ENCODE data around the gene EME1. TPM values are rescaled to one million over a fixed set of nuclear protein-coding genes. Genes with fewer than 3 reads are reported as not detected.

Gene EME1
- total RNA-seq, 1 experiment from 2014 or later: 20.0 TPM

DNA sequence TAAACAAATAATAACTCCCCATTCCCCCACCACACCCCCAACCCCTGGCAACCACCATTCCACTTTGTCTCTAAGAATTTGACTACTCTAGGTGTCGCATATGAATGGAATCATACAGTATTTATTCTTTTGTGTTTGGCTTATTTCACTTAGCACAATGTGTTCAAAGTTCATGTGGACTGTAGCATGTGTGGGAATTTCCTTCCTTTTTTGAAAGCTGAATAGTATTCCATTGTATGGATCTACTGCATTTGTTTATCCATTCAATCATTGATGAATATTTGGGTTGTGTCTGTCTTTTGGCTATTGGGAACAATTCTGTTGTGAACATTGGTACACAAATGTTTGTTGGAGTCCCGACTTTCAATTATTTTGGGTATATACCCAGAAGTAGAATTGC, 49.7 kb downstream of the EME1 start:
- no peak overlapping the region for H3K27ac ChIP-seq (ENCODE audit: low read length)
- peaks cover 9% of the 10 kb centered on the region for H3F3A ChIP-seq (ENCODE audit: low read length, unreplicated experiment)
- H3K4me1 ChIP-seq (ENCODE audit: insufficient read depth, low read length): peaks cover 54% of the 10 kb centered on the region
- H3K4me3 ChIP-seq (ENCODE audit: low read length): no peak overlapping the region
- CTCF ChIA-PET: no interaction called here
- no peak overlapping the region for H2AFZ ChIP-seq (ENCODE audit: low read length)
- ATAC-seq (no peak), DNase-seq (no peak)
- no peaks in the 10 kb centered on the region for H3K36me3 ChIP-seq (ENCODE audit: low read depth, low read length)
- TF ChIP-seq, protein P1, sequence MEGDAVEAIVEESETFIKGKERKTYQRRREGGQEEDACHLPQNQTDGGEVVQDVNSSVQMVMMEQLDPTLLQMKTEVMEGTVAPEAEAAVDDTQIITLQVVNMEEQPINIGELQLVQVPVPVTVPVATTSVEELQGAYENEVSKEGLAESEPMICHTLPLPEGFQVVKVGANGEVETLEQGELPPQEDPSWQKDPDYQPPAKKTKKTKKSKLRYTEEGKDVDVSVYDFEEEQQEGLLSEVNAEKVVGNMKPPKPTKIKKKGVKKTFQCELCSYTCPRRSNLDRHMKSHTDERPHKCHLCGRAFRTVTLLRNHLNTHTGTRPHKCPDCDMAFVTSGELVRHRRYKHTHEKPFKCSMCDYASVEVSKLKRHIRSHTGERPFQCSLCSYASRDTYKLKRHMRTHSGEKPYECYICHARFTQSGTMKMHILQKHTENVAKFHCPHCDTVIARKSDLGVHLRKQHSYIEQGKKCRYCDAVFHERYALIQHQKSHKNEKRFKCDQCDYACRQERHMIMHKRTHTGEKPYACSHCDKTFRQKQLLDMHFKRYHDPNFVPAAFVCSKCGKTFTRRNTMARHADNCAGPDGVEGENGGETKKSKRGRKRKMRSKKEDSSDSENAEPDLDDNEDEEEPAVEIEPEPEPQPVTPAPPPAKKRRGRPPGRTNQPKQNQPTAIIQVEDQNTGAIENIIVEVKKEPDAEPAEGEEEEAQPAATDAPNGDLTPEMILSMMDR (conservative IDR thresholded peaks at IDR 0.05; ENCODE audit: low read depth, low read length): no peak
- TF ChIP-seq EZH2 (IDR thresholded peaks at IDR 0.05; ENCODE audit: low read length, unreplicated experiment) (no peak), EZH2phosphoT487 (IDR thresholded peaks at IDR 0.05; ENCODE audit: borderline replicate concordance, low read length) (no peak)
- peaks cover 22% of the 10 kb centered on the region for H3K79me2 ChIP-seq (ENCODE audit: low read length)
- H4K20me1 ChIP-seq (ENCODE audit: low read length): no peaks in the 10 kb centered on the region
- BruUV-seq (replicated peaks): no TSS peak
- no peaks in the 10 kb centered on the region for H3K9me2 ChIP-seq (replicated peaks; ENCODE audit: low read length)
- H3K4me2 ChIP-seq (ENCODE audit: low read length): 0 out of 2 replicates have a peak overlapping the region, but pooled peaks have one; percentile 10
- no peaks in the 10 kb centered on the region for H3K27me3 ChIP-seq (ENCODE audit: low read length)
- intact Hi-C loops (cut with micrococcal nuclease): loop anchor here (5.0 kb wide), 1 partner anchor 35 kb away; no protein-coding TSS in a partner anchor
- no peak overlapping the region for H3K9ac ChIP-seq (ENCODE audit: low read length)
- no peaks in the 10 kb centered on the region for H3K9me3 ChIP-seq (ENCODE audit: low read length)
- POLR2A ChIA-PET (ENCODE audit: unreplicated experiment): no interaction called here

DNA sequence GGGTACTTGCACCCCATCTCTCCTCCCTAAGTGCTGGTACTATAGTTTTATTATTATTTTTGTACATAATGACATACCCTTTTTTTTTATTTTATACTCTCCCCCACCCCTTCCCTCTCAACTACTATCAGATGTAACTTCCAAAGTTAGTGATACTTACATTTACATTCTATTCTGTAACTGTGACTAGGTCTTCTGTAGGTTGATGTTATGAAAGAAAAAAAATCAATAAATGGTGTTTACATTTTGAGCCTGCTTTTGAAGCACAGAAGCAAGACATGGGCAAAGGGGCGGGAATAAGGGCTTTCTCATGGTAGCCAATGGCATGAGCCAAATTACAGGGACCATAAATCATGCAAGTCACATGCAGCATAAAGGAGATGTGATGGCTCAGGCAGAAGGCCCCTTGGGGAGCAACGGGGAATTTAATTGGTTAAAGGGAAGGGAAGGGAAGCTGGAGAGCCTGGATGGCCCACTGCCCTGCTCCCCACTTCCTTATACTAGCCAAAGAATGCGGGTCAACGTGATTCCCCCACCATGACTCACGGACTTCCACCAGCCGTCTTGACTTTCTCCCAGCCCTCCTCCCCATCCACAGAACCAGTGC, 50.6 kb downstream of the EME1 start:
- Histone ChIP-seq H3K9ac (ENCODE audit: low read length) (no peak overlapping the region), H3K79me2 (ENCODE audit: low read length) (peaks cover 28% of the 10 kb centered on the region), H3K27ac (ENCODE audit: low read length) (peak overlapping the region; percentile 67), H3K4me2 (ENCODE audit: low read length) (peak overlapping the region; percentile 90), H3K9me2 (replicated peaks; ENCODE audit: low read length) (no peaks in the 10 kb centered on the region), H3F3A (ENCODE audit: low read length, unreplicated experiment) (peaks cover 9% of the 10 kb centered on the region), H3K36me3 (ENCODE audit: low read depth, low read length) (no peaks in the 10 kb centered on the region), H2AFZ (ENCODE audit: low read length) (peak overlapping the region; percentile 27; the same call in 1 of the 2 replicates), H3K9me3 (ENCODE audit: low read length) (no peaks in the 10 kb centered on the region), H3K4me1 (ENCODE audit: insufficient read depth, low read length) (peaks cover 56% of the 10 kb centered on the region), H3K4me3 (ENCODE audit: low read length) (no peak overlapping the region), H3K27me3 (ENCODE audit: low read length) (no peaks in the 10 kb centered on the region), H4K20me1 (ENCODE audit: low read length) (no peaks in the 10 kb centered on the region)
- ATAC-seq (peak; percentile 64), DNase-seq (peak; percentile 99)
- TF ChIP-seq, protein P1 (conservative IDR thresholded peaks at IDR 0.05; ENCODE audit: low read depth, low read length): no peak
- TF ChIP-seq EZH2phosphoT487 (IDR thresholded peaks at IDR 0.05; ENCODE audit: borderline replicate concordance, low read length) (no peak), EZH2 (IDR thresholded peaks at IDR 0.05; ENCODE audit: low read length, unreplicated experiment) (no peak)
- POLR2A ChIA-PET (ENCODE audit: unreplicated experiment): interaction anchor here (0.6 kb wide), 1 partner anchor 24 kb away, joined by 7 read pairs; no protein-coding TSS in a partner anchor
- CTCF ChIA-PET: interaction anchor here (0.7 kb wide), 1 partner anchor 246 kb away, joined by 4 read pairs; no protein-coding TSS in a partner anchor
- intact Hi-C loops (cut with micrococcal nuclease): loop anchor here (5.0 kb wide), 1 partner anchor 34 kb away; no protein-coding TSS in a partner anchor
- no TSS peak for BruUV-seq (replicated peaks)
